Astrocyte (in vitro differentiated cells and primary cell): ENCODE data around the gene PARP14.

ENCODE experiments used
- CTCF ChIP-seq: IDR thresholded peaks from 2 replicates; pipeline ENCODE4 v1.5.1; 2011; ENCODE audit warnings: low read depth, mild to moderate bottlenecking, inconsistent platforms, low read length, moderate library complexity; ENCODE audit not compliant: insufficient read depth
- EZH2 ChIP-seq: IDR thresholded peaks from 2 replicates; pipeline ENCODE4 v1.6.1; 2012; ENCODE audit warnings: mild to moderate bottlenecking, low read length, inconsistent platforms; ENCODE audit not compliant: insufficient read depth

GRCh38 chr3:122772827-122773226 lies 92.2 kb downstream of the PARP14 start:
- TF ChIP-seq CTCF = no peak
- TF ChIP-seq EZH2 = no peak
